HG03045 (cell line): ENCODE measurements around the gene AGK.

Experiments used
- ATAC-seq: cut with Tn5 transposase; IDR thresholded peaks from one replicate; pipeline ENCODE4 v1.9.1; 2021; ENCODE audit warnings: mild to moderate bottlenecking, moderate library complexity; ENCODE audit not compliant: unreplicated experiment

Gene AGK, protein sequence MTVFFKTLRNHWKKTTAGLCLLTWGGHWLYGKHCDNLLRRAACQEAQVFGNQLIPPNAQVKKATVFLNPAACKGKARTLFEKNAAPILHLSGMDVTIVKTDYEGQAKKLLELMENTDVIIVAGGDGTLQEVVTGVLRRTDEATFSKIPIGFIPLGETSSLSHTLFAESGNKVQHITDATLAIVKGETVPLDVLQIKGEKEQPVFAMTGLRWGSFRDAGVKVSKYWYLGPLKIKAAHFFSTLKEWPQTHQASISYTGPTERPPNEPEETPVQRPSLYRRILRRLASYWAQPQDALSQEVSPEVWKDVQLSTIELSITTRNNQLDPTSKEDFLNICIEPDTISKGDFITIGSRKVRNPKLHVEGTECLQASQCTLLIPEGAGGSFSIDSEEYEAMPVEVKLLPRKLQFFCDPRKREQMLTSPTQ

DNA sequence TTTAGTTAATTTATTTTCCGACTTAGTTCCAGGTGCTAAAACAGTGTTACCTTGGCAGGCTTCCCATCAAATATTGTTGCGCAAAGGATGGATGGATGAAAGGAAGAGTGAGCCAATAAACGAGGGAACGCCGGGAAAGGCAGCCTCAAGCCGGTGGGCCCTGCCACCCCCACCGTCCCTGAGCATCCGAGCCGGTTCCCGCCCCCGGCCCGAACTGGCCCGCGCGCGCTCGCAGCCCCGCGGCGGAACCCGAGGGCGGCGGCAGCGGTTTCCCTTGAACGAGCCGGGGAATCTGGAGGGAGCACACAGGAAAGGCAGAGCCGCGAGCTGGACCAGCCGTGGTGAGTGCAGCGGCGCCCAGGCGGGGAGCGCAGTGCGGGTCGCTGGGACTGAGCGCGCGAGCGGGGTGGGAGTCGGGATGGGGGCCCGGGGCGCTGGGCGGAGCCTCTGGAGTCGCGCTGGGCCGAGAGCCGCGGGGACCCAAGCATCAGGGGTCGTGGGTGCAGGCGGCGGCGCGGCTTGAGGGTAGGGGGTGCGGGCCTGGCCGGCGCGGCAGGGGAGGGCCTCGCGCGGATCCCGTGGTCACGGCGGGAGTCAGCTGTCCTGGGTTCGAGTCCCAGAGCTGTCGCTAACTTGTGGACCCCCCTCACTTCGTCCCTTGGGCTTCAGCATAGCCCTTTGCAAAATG is at the start of gene AGK:
Gene AGK, plus strand, starts transcription at position 317 of the 688 bp plus-strand sequence. CDS start 4,057 bp downstream, outside the sequence.
- peak; percentile 92 for ATAC-seq

DNA sequence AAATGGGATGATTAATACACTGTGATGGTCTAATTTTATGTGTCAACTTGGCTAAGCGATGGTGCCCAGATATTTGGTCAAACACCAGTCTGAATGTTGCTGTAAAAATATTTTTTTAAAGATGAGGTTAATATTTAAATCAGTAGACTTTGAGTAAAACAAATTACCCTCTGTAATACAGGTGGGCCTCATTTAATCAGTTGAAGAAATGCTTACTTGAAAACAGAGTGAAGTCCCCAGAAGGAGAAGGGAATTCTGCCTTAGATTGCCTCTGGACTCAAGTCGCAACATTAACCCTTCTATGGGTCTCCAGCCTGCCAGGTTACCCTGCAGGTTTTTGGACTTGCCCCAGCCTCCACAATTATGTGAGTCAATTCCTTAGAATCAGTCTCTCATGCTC is 49.8 kb upstream of the AGK start:
- no peak for ATAC-seq

- ATAC-seq, result no peak
Observed at GRCh38 chr7:141511316-141511675, 39.9 kb upstream of the AGK start.

- ATAC-seq, result no peak
Observed at GRCh38 chr7:141511676-141512396, 39.4 kb upstream of the AGK start.

- no peak for ATAC-seq
Observed at GRCh38 chr7:141512597-141512996, 38.6 kb upstream of the AGK start.

GRCh38 chr7:141513720-141514119 is 37.5 kb upstream of the AGK start:
- no peak for ATAC-seq

GRCh38 chr7:141515941-141516340 is 35.3 kb upstream of the AGK start:
- ATAC-seq, result no peak

- no peak for ATAC-seq
Observed at GRCh38 chr7:141519623-141520022, 31.6 kb upstream of the AGK start.

DNA sequence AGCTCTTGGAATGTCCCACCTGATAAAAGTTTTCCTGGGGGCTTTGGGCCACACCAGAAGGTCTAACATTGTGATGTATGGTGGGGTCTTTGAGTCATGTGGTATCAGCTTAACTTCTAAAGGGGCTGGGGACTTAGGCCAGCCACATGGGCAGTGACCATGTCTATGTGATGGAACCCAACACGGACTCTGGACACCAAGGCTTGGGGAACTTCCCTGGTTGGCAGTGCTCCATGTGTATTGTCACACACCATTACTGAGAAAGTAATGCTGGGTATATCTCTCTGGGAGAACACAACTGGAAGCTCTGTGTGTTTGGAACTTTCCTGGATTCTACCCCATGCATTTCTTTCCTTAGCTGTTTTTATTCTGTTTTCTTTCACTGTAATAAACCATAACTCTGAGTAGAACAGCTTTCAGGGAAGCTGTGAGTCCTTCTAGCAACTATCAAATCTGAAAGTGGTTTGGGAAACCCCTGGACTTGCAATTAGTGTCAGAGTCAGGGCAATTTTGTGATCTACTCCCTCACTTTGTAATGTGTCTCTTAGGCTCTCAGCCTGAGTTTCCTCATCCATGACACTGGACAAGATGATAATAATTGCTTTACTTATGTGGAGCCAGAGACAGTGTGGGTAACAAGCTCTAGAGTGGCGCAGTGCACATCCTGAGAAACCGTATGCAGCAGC is 28.4 kb upstream of the AGK start:
- no peak for ATAC-seq

DNA sequence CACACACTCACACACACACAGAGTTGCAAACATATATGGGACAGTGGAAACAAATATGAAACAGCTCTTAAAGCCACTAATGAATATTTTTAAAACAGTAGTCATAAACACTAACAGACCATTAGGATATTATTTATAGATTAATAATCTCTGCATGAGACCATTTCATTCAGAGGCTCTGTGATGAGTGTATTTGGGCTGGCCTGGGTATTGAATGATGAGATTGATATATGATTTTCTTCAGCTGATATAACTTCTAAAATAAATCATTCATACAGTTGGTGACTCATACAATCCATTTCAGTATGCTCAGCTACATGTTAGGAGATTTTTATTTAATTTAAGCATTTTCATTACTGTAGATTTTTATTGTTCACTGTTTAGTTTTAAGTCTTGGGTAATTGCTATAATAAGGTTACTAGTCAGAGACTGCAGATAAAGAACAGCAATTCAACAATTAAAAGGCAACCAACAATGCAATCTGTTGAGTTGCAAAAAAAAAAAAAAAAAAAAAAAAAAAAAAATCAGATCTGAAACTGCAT is 25.2 kb upstream of the AGK start:
- ATAC-seq, result no peak

DNA sequence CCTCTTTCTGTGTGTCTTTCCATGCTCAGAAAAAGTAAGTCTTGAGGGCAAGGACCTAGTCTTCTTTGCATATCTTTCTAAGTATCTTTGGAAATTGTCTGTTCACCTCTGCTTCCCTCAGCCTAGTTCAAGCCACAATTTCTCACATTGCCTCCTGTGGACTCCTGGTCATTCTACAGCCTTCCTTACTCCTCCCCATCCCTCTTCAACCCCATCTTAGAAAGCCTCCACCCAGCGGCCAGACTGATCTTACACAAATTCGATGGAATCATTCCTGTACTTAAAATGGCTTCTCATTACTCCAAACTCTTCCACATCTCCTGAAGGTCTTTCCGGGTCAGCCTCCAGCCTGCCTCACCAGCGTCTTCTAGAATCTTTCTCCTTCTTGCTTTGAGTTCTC is 24.1 kb upstream of the AGK start:
- no peak for ATAC-seq

DNA sequence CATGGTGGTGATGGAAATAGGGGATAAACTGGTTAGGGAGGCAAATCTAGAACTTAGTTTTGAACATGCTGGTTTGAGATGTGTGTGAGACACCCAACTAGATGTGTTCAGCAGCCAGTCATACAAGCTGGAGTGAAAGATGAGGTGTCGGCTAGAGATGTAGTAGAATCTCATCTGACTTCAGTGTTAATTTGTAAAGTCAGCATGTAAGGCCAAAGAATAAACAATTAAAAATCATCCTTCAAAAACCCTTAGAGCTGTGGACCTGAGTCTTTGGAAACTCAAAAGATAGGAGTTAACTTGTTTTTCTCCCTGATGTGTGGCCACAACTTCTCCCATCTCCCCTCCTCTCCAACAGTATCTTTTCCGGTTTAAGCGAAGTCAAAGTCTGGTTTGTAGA is 22.8 kb upstream of the AGK start:
- no peak for ATAC-seq

GRCh38 chr7:141533149-141533949 is 17.9 kb upstream of the AGK start:
- ATAC-seq, result no peak

DNA sequence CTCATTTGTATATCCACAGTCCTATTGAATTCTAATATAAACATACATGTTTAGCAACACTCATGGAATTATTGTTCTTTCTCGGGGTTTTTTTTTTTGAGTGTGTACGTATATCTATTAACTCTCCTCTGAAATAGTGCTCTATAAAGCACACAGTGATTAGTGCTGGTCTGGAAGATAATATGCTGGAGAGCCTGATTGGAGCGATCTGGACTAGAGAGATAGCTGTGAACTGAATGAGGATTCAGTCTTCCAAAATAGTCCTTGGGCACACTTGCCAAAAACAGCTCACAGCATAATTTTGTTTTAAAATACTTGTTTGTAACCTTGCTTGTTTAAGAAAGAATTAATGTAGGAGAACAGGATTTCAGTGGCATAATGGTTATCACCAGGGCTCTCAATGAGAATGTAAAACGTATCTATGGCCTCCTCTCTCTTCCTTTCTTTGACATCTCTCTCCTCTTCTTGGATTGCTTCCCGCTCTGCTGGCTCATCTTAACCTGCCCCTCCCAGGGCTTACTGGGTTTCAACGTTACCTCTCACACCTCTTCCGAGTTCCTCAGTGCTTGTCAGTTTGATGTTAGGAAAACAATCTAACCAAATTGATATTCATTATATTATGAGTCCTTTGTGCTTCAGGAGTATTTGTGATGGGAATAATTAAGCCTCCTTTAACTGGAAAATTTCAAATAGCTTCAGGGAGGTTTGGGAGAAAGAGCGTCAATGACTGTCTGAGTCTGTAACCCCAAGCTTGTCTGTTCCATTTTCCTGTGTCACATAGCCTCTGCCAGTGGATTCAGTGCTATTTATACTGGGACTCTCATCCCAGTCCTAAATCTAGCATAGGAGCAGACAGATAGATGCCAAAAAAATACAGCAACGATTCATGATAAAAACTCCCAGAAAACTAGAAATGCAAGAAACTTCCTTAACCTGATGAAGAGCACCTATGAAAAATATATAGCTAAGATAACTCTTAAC is 16.2 kb upstream of the AGK start:
- no peak for ATAC-seq

DNA sequence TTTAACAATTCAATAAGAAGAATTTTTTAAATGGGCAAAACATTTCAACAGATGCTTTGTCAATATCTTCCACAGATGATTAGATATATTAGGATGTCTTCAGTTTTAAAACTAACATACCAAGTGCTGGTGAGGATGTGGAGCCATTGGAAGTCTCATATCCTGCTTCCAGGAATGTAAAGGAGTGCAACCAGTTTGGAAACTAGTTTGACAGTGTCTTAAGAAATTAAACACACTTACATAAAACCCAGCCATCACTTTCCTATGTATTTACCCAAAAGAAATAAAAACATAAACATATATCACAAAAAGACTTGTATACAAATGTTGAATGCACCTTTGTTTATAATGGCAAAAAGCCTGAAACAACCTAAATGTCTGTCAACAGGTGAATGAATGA is 13.3 kb upstream of the AGK start:
- ATAC-seq, result no peak

DNA sequence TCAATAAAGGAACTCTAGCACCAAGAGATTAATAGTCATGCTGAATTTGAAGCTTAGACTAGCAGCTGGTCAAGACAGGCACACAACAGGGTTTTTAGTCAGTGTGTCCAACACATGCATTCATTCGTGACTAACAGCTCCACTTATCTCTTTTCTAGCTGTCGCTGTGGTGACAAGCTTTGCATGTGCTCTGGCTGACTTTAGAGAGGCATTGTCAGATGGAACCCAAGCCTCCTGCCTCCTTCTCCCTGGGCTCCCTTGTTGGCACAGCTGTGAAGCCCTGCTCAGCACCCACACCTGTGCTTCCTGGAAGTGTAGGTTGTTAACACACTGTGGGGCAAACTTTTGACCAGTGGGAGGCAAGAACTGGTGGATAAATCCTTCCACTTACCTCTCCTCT is 9.8 kb upstream of the AGK start:
- ATAC-seq, result no peak

- no peak for ATAC-seq
Observed at GRCh38 chr7:141544831-141545230, 6.4 kb upstream of the AGK start.

DNA sequence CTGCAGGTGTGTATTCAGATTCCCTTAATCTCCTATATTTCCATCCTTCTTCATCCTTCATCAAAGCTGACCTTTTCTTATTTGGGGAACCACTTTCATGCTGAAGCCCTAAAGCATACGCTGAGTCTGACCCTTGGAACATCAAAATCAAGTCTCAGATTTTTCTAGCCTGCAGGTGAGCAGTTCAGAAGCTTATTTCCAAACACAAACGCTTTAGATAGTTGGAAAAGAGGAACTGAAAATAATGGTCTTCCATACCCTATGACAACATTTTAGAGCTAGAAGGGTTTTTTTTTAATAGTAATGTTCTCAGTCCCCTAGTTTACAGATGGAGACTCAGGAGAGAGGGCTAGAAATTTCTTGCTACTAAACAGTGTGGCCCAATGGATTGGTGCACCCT is 1.6 kb upstream of the AGK start:
- no peak for ATAC-seq
